ENCODE measurements around the gene KCNQ1. TPM values are rescaled to one million over a fixed set of nuclear protein-coding genes. Genes with fewer than 3 reads are reported as not detected.

Gene KCNQ1
- polyA plus RNA-seq, 4 donors, result 18.4 to 54.4 (median 21.3) TPM

DNA sequence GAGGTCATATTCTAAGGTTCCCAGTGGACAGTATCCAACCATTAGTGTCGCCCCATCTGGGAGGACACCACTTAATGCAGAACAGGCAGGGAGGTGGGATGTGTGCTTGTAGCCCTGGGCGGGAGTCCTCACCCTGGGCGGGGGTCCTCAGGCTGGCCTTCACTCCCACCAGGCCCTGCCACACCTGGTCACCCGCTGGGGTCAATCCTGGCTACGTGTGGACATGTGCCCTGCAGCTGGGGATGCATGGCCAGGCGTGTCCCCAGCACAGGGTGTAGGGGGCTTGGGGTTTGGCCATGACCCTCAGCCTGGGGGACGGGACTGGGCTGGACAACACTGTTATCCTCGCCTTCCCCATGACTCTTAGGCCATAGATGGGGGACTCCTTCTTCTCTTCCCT is 19.3 kb upstream of the KCNQ1 start:
- FAIRE-seq (no peak), DNase-seq (no peak)
- no peaks in the 10 kb centered on the region for H3K27me3 ChIP-seq (ENCODE audit: control insufficient read depth in 3 of 3, insufficient read depth in 3 of 3, low read length in 3 of 3)
- H3K9me3 ChIP-seq (ENCODE audit: control insufficient read depth in 2 of 2, insufficient read depth in 1 of 2, low read depth in 1 of 2, low read length in 1 of 2), result no peaks in the 10 kb centered on the region
- H3K27ac ChIP-seq (ENCODE audit: low read depth in 1 of 3, low read length in 2 of 3), result no peak overlapping the region
- H3K4me1 ChIP-seq (ENCODE audit: control insufficient read depth in 3 of 3, insufficient read depth in 2 of 3, low read depth in 1 of 3, low read length in 2 of 3), result peaks cover 0 to 12% (median 0%) of the 10 kb centered on the region in 3 donors
- 61 to 85% (median 63%) methylated on average over 8 of the region's 8 CpGs for WGBS, 3 donors
- no peak overlapping the region for H3K4me3 ChIP-seq (ENCODE audit: low read depth in 1 of 3, low read length in 3 of 3)
- no peaks in the 10 kb centered on the region for H3K36me3 ChIP-seq (ENCODE audit: control insufficient read depth in 3 of 3, insufficient read depth in 2 of 3, low read depth in 1 of 3, low read length in 3 of 3)

DNA sequence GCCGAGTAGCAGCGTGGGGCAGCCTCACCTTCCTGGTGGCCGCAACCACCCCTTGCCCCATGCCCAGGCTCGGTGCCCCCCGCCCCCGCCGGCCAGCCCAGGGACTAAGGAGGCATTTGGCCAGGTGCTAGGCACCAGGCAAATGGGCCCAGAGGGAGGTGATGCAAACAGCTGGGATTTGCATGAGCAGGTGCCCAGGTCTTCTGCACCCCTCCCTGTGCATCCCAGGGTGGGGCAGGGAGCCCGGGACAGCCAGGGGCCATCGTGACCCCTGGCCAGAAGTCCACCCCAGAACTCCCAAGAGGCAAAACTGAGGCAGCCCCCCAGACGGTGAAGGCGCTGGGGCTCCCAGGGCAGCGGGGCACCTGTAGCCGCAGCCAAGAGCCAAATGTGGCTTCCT is 18.6 kb upstream of the KCNQ1 start:
- FAIRE-seq, result no peak
- Histone ChIP-seq H3K9me3 (ENCODE audit: control insufficient read depth in 2 of 2, insufficient read depth in 1 of 2, low read depth in 1 of 2, low read length in 1 of 2) (no peaks in the 10 kb centered on the region), H3K27ac (ENCODE audit: low read depth in 1 of 3, low read length in 2 of 3) (no peak overlapping the region), H3K4me1 (ENCODE audit: control insufficient read depth in 3 of 3, insufficient read depth in 2 of 3, low read depth in 1 of 3, low read length in 2 of 3) (peaks cover 0 to 5% (median 0%) of the 10 kb centered on the region in 3 donors), H3K27me3 (ENCODE audit: control insufficient read depth in 3 of 3, insufficient read depth in 3 of 3, low read length in 3 of 3) (no peaks in the 10 kb centered on the region), H3K4me3 (ENCODE audit: low read depth in 1 of 3, low read length in 3 of 3) (no peak overlapping the region), H3K36me3 (ENCODE audit: control insufficient read depth in 3 of 3, insufficient read depth in 2 of 3, low read depth in 1 of 3, low read length in 3 of 3) (no peaks in the 10 kb centered on the region)
- no peak for DNase-seq
- WGBS, 3 donors, result 35 to 75% (median 47%) methylated on average over 13 of the region's 13 CpGs

DNA sequence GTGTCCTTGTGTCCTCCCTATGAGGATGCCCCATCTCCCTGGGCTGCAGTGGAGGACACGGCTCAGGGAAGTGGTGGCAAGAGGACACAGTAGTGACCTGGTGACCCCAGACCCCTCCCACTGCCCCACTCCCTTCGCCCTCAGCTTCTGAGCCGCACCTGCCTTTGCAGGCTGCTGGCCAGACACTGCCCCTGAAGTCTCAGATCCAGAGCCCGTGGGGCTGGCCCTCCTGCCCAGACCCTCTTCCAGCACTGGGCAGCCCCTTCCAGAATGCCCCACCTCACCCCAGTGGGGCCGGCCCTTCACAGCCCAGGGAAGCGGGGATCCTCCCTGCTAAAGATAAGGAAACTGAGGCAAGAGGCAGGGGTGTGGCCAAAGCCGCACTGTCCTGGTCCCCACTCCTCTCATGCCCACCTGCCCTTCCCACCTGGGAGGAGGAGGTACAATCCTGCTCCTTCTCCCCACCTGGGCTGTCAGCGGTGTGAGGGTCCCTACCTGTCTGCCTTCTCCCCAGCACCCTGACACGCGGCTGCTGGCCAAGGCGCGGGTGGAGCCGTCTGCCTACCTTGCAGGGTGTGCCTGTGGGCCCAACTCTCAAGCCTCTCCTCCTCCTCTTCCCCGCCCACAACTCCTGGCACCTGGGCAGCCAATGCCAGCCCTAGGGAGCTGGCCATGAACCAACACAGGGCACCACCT is 17.8 kb upstream of the KCNQ1 start:
- no peak for FAIRE-seq
- no peaks in the 10 kb centered on the region for H3K36me3 ChIP-seq (ENCODE audit: control insufficient read depth in 3 of 3, insufficient read depth in 2 of 3, low read depth in 1 of 3, low read length in 3 of 3)
- no peak overlapping the region for H3K27ac ChIP-seq (ENCODE audit: low read depth in 1 of 3, low read length in 2 of 3)
- peak in 1 of 2 donors; percentile 78 for DNase-seq
- no peak overlapping the region for H3K4me3 ChIP-seq (ENCODE audit: low read depth in 1 of 3, low read length in 3 of 3)
- WGBS, 3 donors, result 11 to 68% (median 47%) methylated on average over 13 to 14 of the region's 14 CpGs
- H3K9me3 ChIP-seq (ENCODE audit: control insufficient read depth in 2 of 2, insufficient read depth in 1 of 2, low read depth in 1 of 2, low read length in 1 of 2), result no peaks in the 10 kb centered on the region
- H3K27me3 ChIP-seq (ENCODE audit: control insufficient read depth in 3 of 3, insufficient read depth in 3 of 3, low read length in 3 of 3), result no peaks in the 10 kb centered on the region
- H3K4me1 ChIP-seq (ENCODE audit: control insufficient read depth in 3 of 3, insufficient read depth in 2 of 3, low read depth in 1 of 3, low read length in 2 of 3), result no peaks in the 10 kb centered on the region

DNA sequence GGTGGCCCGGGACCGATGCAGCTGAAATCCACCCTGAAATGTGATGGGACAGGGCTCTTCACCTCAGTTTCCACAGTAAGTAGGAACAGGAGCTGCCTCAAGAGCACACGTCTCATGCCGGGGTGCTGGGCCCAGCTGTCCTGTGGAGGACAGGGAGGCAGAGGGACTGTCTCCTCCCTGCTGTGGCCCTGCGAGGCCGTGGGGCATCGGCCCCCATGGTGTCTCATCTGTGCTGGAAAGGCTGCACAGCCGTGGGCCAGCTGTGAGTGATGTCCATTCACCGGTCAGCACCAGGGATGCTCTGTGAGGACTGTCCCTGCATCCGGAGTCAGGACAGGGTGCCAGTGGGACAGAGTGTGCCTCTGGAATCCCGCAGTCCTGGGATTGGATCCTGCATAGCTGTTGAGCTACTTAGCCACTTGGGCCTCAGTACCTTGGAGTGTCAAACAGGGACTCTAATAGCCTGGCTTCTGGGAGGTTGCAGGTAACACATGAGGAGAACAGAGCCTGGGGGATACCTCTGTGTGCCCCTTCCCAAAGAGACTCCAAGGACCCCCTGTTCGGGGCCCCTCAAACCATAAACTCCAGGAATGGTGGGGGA is 17.0 kb upstream of the KCNQ1 start:
- FAIRE-seq (no peak), DNase-seq (peak in 1 of 2 donors; percentile 23)
- H3K4me1 ChIP-seq (ENCODE audit: control insufficient read depth in 3 of 3, insufficient read depth in 2 of 3, low read depth in 1 of 3, low read length in 2 of 3), result no peaks in the 10 kb centered on the region
- no peak overlapping the region for H3K27ac ChIP-seq (ENCODE audit: low read depth in 1 of 3, low read length in 2 of 3)
- no peaks in the 10 kb centered on the region for H3K27me3 ChIP-seq (ENCODE audit: control insufficient read depth in 3 of 3, insufficient read depth in 3 of 3, low read length in 3 of 3)
- H3K36me3 ChIP-seq (ENCODE audit: control insufficient read depth in 3 of 3, insufficient read depth in 2 of 3, low read depth in 1 of 3, low read length in 3 of 3), result no peaks in the 10 kb centered on the region
- 42 to 65% (median 51%) methylated on average over 12 of the region's 12 CpGs for WGBS, 3 donors
- H3K9me3 ChIP-seq (ENCODE audit: control insufficient read depth in 2 of 2, insufficient read depth in 1 of 2, low read depth in 1 of 2, low read length in 1 of 2), result no peaks in the 10 kb centered on the region
- no peak overlapping the region for H3K4me3 ChIP-seq (ENCODE audit: low read depth in 1 of 3, low read length in 3 of 3)

DNA sequence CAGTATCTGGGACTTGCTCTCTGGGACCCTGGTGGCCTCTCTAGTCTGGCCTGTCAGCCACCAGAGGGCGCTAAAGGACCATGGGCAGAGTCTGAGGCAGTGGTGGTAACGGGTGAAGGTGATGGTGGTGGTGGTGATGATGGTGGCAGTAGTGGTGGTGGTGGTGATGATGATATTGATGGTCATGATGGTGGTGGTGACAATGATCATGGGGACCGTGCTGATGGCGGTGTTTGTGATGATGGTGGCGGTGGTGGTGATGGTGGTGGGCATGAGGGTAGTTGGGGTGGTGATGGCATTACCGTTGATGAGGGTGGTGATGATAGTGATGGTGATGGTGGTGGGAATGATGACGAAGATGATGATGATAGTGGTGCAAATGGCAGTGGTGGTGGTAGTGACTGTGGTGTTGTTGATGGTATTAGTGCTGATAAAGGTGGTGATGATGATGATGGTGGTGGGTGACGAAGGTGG is 16.4 kb upstream of the KCNQ1 start:
- Histone ChIP-seq H3K9me3 (ENCODE audit: control insufficient read depth in 2 of 2, insufficient read depth in 1 of 2, low read depth in 1 of 2, low read length in 1 of 2) (no peaks in the 10 kb centered on the region), H3K4me1 (ENCODE audit: control insufficient read depth in 3 of 3, insufficient read depth in 2 of 3, low read depth in 1 of 3, low read length in 2 of 3) (no peaks in the 10 kb centered on the region), H3K27me3 (ENCODE audit: control insufficient read depth in 3 of 3, insufficient read depth in 3 of 3, low read length in 3 of 3) (no peaks in the 10 kb centered on the region), H3K36me3 (ENCODE audit: control insufficient read depth in 3 of 3, insufficient read depth in 2 of 3, low read depth in 1 of 3, low read length in 3 of 3) (no peaks in the 10 kb centered on the region), H3K27ac (ENCODE audit: low read depth in 1 of 3, low read length in 2 of 3) (no peak overlapping the region), H3K4me3 (ENCODE audit: low read depth in 1 of 3, low read length in 3 of 3) (no peak overlapping the region)
- WGBS, 3 donors, result 51 to 64% (median 53%) methylated on average over 8 of the region's 8 CpGs
- DNase-seq, result peak; percentile 76 to 83
- FAIRE-seq, result no peak

DNA sequence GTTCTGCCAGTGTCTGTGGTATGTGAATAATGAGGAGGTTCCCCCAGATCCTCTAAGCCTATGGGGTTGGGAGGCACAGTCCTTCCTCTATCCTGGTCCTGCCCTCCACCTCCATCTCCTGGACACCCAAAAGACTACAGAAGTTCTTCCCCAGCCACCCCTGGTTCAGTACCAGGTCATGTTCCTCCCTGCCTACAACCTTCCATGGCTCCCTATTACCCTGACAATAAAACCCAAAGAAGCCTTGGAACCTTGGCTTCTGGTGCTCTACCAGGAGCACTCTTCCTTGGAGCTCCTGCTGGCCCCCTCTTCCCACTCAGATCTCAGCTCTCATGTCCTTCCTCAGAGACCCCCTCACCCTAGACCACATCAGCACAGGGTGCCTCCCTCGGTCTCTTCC is 13.4 kb upstream of the KCNQ1 start:
- 71 to 92% (median 85%) methylated on average over 1 of the region's 1 CpG for WGBS, 3 donors
- Histone ChIP-seq H3K27ac (ENCODE audit: low read depth in 1 of 3, low read length in 2 of 3) (no peak overlapping the region), H3K4me3 (ENCODE audit: low read depth in 1 of 3, low read length in 3 of 3) (no peak overlapping the region), H3K27me3 (ENCODE audit: control insufficient read depth in 3 of 3, insufficient read depth in 3 of 3, low read length in 3 of 3) (no peaks in the 10 kb centered on the region), H3K9me3 (ENCODE audit: control insufficient read depth in 2 of 2, insufficient read depth in 1 of 2, low read depth in 1 of 2, low read length in 1 of 2) (no peaks in the 10 kb centered on the region), H3K4me1 (ENCODE audit: control insufficient read depth in 3 of 3, insufficient read depth in 2 of 3, low read depth in 1 of 3, low read length in 2 of 3) (no peaks in the 10 kb centered on the region), H3K36me3 (ENCODE audit: control insufficient read depth in 3 of 3, insufficient read depth in 2 of 3, low read depth in 1 of 3, low read length in 3 of 3) (peaks cover 0 to 2% (median 0%) of the 10 kb centered on the region in 3 donors)
- DNase-seq (no peak), FAIRE-seq (no peak)

DNA sequence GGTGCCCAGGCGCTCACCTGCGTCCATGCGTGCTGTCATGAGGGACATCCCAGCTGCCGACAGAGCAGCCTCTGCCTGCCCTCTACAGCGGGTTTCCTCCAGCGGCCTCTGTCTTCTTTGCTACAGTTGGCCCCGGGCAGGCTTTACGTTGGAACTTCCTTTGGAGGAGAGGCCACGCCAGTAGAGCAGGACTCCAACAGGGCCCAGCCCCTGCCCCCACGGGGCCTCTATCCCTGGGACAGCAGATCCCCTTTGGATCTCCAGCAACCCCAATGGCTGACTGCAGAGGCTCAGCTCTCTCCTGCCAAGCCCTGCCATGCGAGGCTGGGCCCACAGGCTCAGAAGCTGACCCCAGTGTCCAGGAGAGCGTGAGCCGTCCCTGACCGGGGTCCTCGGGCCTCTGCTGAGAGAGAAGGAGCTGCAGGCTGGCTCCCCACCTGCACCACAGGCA is 12.6 kb upstream of the KCNQ1 start:
- Histone ChIP-seq H3K27me3 (ENCODE audit: control insufficient read depth in 3 of 3, insufficient read depth in 3 of 3, low read length in 3 of 3) (no peaks in the 10 kb centered on the region), H3K27ac (ENCODE audit: low read depth in 1 of 3, low read length in 2 of 3) (no peak overlapping the region), H3K36me3 (ENCODE audit: control insufficient read depth in 3 of 3, insufficient read depth in 2 of 3, low read depth in 1 of 3, low read length in 3 of 3) (peaks cover 0 to 2% (median 0%) of the 10 kb centered on the region in 3 donors), H3K4me1 (ENCODE audit: control insufficient read depth in 3 of 3, insufficient read depth in 2 of 3, low read depth in 1 of 3, low read length in 2 of 3) (no peaks in the 10 kb centered on the region), H3K4me3 (ENCODE audit: low read depth in 1 of 3, low read length in 3 of 3) (no peak overlapping the region), H3K9me3 (ENCODE audit: control insufficient read depth in 2 of 2, insufficient read depth in 1 of 2, low read depth in 1 of 2, low read length in 1 of 2) (no peaks in the 10 kb centered on the region)
- no peak for FAIRE-seq
- DNase-seq, result no peak
- 73 to 87% (median 80%) methylated on average over 10 to 15 of the region's 15 CpGs for WGBS, 3 donors

DNA sequence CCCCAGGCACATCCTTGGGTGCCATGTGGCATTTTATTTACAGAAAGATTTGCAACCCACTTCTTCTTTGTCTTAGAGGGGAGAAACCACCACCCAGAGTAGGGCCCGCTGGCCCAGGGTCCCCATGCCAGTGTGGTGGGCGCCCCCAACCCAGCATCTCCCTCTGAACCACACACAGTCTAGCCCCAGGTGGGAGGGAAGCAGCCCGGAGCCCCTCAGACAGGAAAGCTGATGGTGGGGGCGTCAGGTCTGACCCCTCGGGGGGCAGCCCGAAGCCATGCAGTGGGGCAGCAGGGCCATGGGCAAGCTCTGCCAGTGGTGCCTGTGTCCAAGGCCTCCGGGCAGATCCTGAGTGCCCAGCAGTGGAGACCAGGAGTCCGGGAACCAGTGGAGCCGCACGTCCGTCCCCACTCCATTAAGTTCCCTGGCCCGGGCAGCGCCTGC is 12.2 kb upstream of the KCNQ1 start:
- Histone ChIP-seq H3K27me3 (ENCODE audit: control insufficient read depth in 3 of 3, insufficient read depth in 3 of 3, low read length in 3 of 3) (no peaks in the 10 kb centered on the region), H3K9me3 (ENCODE audit: control insufficient read depth in 2 of 2, insufficient read depth in 1 of 2, low read depth in 1 of 2, low read length in 1 of 2) (no peaks in the 10 kb centered on the region), H3K4me1 (ENCODE audit: control insufficient read depth in 3 of 3, insufficient read depth in 2 of 3, low read depth in 1 of 3, low read length in 2 of 3) (no peaks in the 10 kb centered on the region), H3K27ac (ENCODE audit: low read depth in 1 of 3, low read length in 2 of 3) (no peak overlapping the region), H3K36me3 (ENCODE audit: control insufficient read depth in 3 of 3, insufficient read depth in 2 of 3, low read depth in 1 of 3, low read length in 3 of 3) (peaks cover 0 to 2% (median 0%) of the 10 kb centered on the region in 3 donors), H3K4me3 (ENCODE audit: low read depth in 1 of 3, low read length in 3 of 3) (no peak overlapping the region)
- 89 to 95% (median 92%) methylated on average over 13 of the region's 13 CpGs for WGBS, 3 donors
- no peak for DNase-seq
- no peak for FAIRE-seq

Measured in small intestine (tissue), 7 donors.